GM12878 (cell line): ENCODE data around the gene ZNF169. TPM values are rescaled to one million over a fixed set of nuclear protein-coding genes. Genes with fewer than 3 reads are reported as not detected.

ENCODE experiments used
- ATAC-seq: fragments of 200-7000 bp; cut with Tn5 transposase; 3 replicates; pipeline ENCODE4 v1.9.1; 2020; ENCODE audit warnings: mild to moderate bottlenecking, moderate library complexity
- BruUV-seq: library from RNA; stranded (reverse); fragments of 400-500 nt; replicated peaks from 2 replicates; lab custom pipeline; 2021; lab: Mats Ljungman, UMichigan
- CTCF ChIA-PET: fragments of 300-600 bp; sonication (Branson Sonifier 250); formaldehyde crosslinking; extraction: SDS; loops from one replicate; lab custom pipeline; 2021; ENCODE audit warnings: inconsistent platforms; lab: Yijun Ruan, JAX
- POLR2A ChIA-PET: fragments of 350-600 bp; formaldehyde crosslinking; extraction: SDS; loops from one replicate; lab custom pipeline; 2021; ENCODE audit warnings: inconsistent platforms; lab: Charles Lee
- RAD21 ChIA-PET: fragments of 300-600 bp; sonication (Branson Sonifier 250); formaldehyde crosslinking; loops from one replicate; lab custom pipeline; 2023; ENCODE audit warnings: antibody characterized with exemption; ENCODE audit not compliant: unreplicated experiment; lab: Charles Lee
- SMC1A ChIA-PET: fragments of 300-600 bp; sonication (Branson Sonifier 250); formaldehyde crosslinking; loops from one replicate; lab custom pipeline; 2023; ENCODE audit not compliant: unreplicated experiment, uncharacterized antibody; lab: Charles Lee
- DNase-seq: peaks from one replicate; pipeline ENCODE4 v3.0.0-alpha.2; 2011; ENCODE audit warnings: low read depth, low spot score
- FAIRE-seq: peaks from 3 replicates; lab custom pipeline; 2011; peaks lifted over from hg19 to GRCh38; lab: Jason Lieb, UNC
- H2AFZ ChIP-seq: 2 replicates; pipeline ENCODE4 v1.6.0; 2011; ENCODE audit warnings: low read depth, low read length, control low read depth; ENCODE audit not compliant: control insufficient read depth
- H3K27ac ChIP-seq: 2 replicates; pipeline ENCODE4 v1.5.1; 2011; ENCODE audit warnings: control low read depth; ENCODE audit not compliant: control insufficient read depth, insufficient read depth
- H3K27me3 ChIP-seq, 2 experiments: replicated peaks in 1 of 2; 2 replicates each; pipeline versions ENCODE4 v1.6.0 to v1.6.1; 2011; ENCODE audit warnings: low read length in 1 of 2; ENCODE audit not compliant: control insufficient read depth in 2 of 2, insufficient read depth in 2 of 2
- H3K36me3 ChIP-seq, 2 experiments: 2 replicates each; pipeline ENCODE4 v1.5.1; 2011; ENCODE audit warnings: low read length in 1 of 2; ENCODE audit not compliant: control insufficient read depth in 2 of 2, insufficient read depth in 2 of 2
- H3K4me1 ChIP-seq: 2 replicates; pipeline ENCODE4 v1.6.1; 2011; ENCODE audit warnings: mild to moderate bottlenecking, low read length, moderate library complexity, mixed read lengths; ENCODE audit not compliant: control insufficient read depth, insufficient read depth
- H3K4me2 ChIP-seq: 2 replicates; pipeline ENCODE4 v1.6.0; 2011; ENCODE audit warnings: control low read depth; ENCODE audit not compliant: control insufficient read depth, insufficient read depth
- H3K4me3 ChIP-seq: fragments of 200-600 bp; sonication (generic); 2 replicates; pipeline ENCODE4 v1.5.1; 2016
- H3K79me2 ChIP-seq: 2 replicates; pipeline ENCODE4 v1.6.0; 2011; ENCODE audit warnings: low read length; ENCODE audit not compliant: control insufficient read depth, insufficient read depth
- H3K9ac ChIP-seq: 2 replicates; pipeline ENCODE4 v1.8.0; 2011; ENCODE audit warnings: low read length, control low read depth, mixed read lengths; ENCODE audit not compliant: control insufficient read depth, insufficient read depth
- H3K9me3 ChIP-seq: replicated peaks from 3 replicates; pipeline ENCODE4 v1.5.1; 2011; ENCODE audit warnings: mild to moderate bottlenecking, low read length; ENCODE audit not compliant: control insufficient read depth, insufficient read depth
- H4K20me1 ChIP-seq: 2 replicates; pipeline ENCODE4 v1.6.0; 2011; ENCODE audit not compliant: control insufficient read depth, insufficient read depth
- CHD2 ChIP-seq: IDR thresholded peaks from 2 replicates; pipeline ENCODE4 v1.6.1; 2011; ENCODE audit warnings: low read depth, low read length, improper control_type of control experiment, borderline replicate concordance
- EGR1 ChIP-seq, 2 experiments: IDR thresholded peaks; 1 replicate in 1 of 2; 2 replicates in 1 of 2; pipeline ENCODE4 v1.6.1; 2011 to 2012; ENCODE audit warnings: low read depth in 2 of 2, low read length in 2 of 2, borderline replicate concordance in 1 of 2, mild to moderate bottlenecking in 1 of 2, moderate library complexity in 1 of 2
- HDAC6 ChIP-seq: fragments of 200-600 bp; sonication (generic); IDR thresholded peaks from one replicate; pipeline ENCODE4 v1.8.0; 2017; ENCODE audit warnings: antibody characterized with exemption; ENCODE audit not compliant: unreplicated experiment
- KLF5 ChIP-seq: fragments of 450-650 bp; IDR thresholded peaks from 2 replicates; pipeline ENCODE4 v1.6.1; 2014; ENCODE audit warnings: mild to moderate bottlenecking; ENCODE audit not compliant: partially characterized antibody
- MYC ChIP-seq: IDR thresholded peaks from 2 replicates; pipeline ENCODE4 v1.6.1; 2011; ENCODE audit warnings: mild to moderate bottlenecking, low read length, moderate library complexity, inconsistent platforms; ENCODE audit not compliant: insufficient read depth, insufficient replicate concordance, insufficient read length, severe bottlenecking
- RAD21 ChIP-seq: IDR thresholded peaks from 2 replicates; pipeline ENCODE4 v1.6.1; 2011; ENCODE audit warnings: mild to moderate bottlenecking, low read depth, low read length, moderate library complexity; ENCODE audit not compliant: insufficient read depth
- SPI1 ChIP-seq: IDR thresholded peaks from 2 replicates; pipeline ENCODE4 v1.6.1; 2011; ENCODE audit warnings: low read depth, mild to moderate bottlenecking, low read length, moderate library complexity, borderline replicate concordance; ENCODE audit not compliant: insufficient read depth
- SUPT20H ChIP-seq: IDR thresholded peaks from 2 replicates; pipeline ENCODE4 v1.6.1; 2011; ENCODE audit warnings: low read depth, mild to moderate bottlenecking, low read length, moderate library complexity, borderline replicate concordance; ENCODE audit not compliant: control insufficient read depth
- ZBTB33 ChIP-seq: fragments of 450-650 bp; IDR thresholded peaks from 2 replicates; pipeline ENCODE4 v1.6.1; 2017; ENCODE audit warnings: mild to moderate bottlenecking
- ZNF217 ChIP-seq: fragments of 450-650 bp; IDR thresholded peaks from 2 replicates; pipeline ENCODE4 v1.6.1; 2017; ENCODE audit warnings: antibody characterized with exemption, mild to moderate bottlenecking
- WGBS: methylation state at CpG from one replicate; pipeline ENCODE4 v1.1.6; 2016; ENCODE audit warnings: low lambda C conversion rate; ENCODE audit not compliant: insufficient replicate concordance, insufficient coverage; ENCODE audit errors: missing lambda C conversion rate; 5-methylcytosine and 5-hydroxymethylcytosine counted together
- in situ Hi-C: fragments of 300-500 bp; cut with MboI; formaldehyde crosslinking; loops from 9 replicates; pipeline ENCODE4 v1.14.3; 2018; ENCODE audit warnings: mixed read lengths
- intact Hi-C: fragments of 100-400 bp; cut with micrococcal nuclease; formaldehyde crosslinking; loops from one replicate; pipeline ENCODE4 v1.14.2; 2022; ENCODE audit not compliant: unreplicated experiment
- polyA plus RNA-seq, 11 experiments: library from polyadenylated mRNA; depleted of rRNA in 4 of 11; unstranded in 6 of 11; stranded (reverse) in 5 of 11; fragments of >200 nt; fragmentation: Nextera tagmentation in 4 of 11; fragmentation: Illumina TruSeq in 1 of 11; extraction: Ambion mirVana in 4 of 11; extraction: Trizol in 1 of 11; gene quantifications; 1 replicate in 1 of 11; 2 replicates in 10 of 11; pipeline versions ENCODE4 v1.2.1 to v1.2.3, GENCODE V29; 2011 to 2016; ENCODE audit warnings: inconsistent platforms in 2 of 11, missing spikeins in 2 of 11, low read depth in 1 of 11
- total RNA-seq, 4 experiments: library from RNA; depleted of rRNA in 3 of 4; stranded (reverse); fragments of >200 nt in 3 of 4; fragmentation: Illumina TruSeq in 1 of 4; extraction: Trizol in 1 of 4; gene quantifications; 2 replicates each; pipeline versions ENCODE4 v1.2.1 to v1.2.3, GENCODE V29; 2013 to 2021

The ZNF169 gene
- total and polyA plus RNA-seq, 10 of the 15 experiments (the other 5 are each of a cell fraction or from before 2014, with no cell fraction given): 2.2 to 15.7 (median 5.8) TPM

GRCh38 chr9:94300470-94301301 lies 41.6 kb downstream of the ZNF169 start:
- POLR2A ChIA-PET: no interaction called here
- SMC1A ChIA-PET: no interaction called here
- FAIRE-seq (no peak), ATAC-seq (no peak), DNase-seq (no peak)
- Histone ChIP-seq H3K36me3 (peaks cover 2 to 4% of the 10 kb centered on the region in 2 experiments; a peak in 3 of 4 replicates), H3K27me3 (no peaks in the 10 kb centered on the region), H3K4me1 (no peaks in the 10 kb centered on the region), H3K4me2 (no peak overlapping the region), H4K20me1 (no peaks in the 10 kb centered on the region), H3K9ac (no peak overlapping the region), H3K4me3 (no peak overlapping the region), H2AFZ (no peak overlapping the region), H3K79me2 (no peaks in the 10 kb centered on the region), H3K9me3 (no peaks in the 10 kb centered on the region), H3K27ac (no peak overlapping the region)
- intact Hi-C loops: no loop called here
- WGBS: 98% methylated on average over 20 of the region's 20 CpGs
- TF ChIP-seq EGR1 (IDR thresholded peaks at IDR 0.05; ENCODE audit: borderline replicate concordance in 1 of 2, low read depth in 2 of 2, low read length in 2 of 2): no peak
- TF ChIP-seq KLF5: no peak
- TF ChIP-seq MYC: no peak
- no peak for TF ChIP-seq SUPT20H
- TF ChIP-seq HDAC6: no peak
- no peak for TF ChIP-seq SPI1
- TF ChIP-seq ZBTB33: no peak
- no peak for TF ChIP-seq ZNF217
- no peak for TF ChIP-seq RAD21
- TF ChIP-seq CHD2: no peak
- RAD21 ChIA-PET: no interaction called here
- CTCF ChIA-PET: no interaction called here
- in situ Hi-C loops: no loop called here
- no TSS peak for BruUV-seq
